Neural cell (in vitro differentiated cells): ENCODE data around the gene RSKR.

ENCODE experiments used
- CTCF ChIP-seq: fragments of 450-650 bp; IDR thresholded peaks from 2 replicates; pipeline ENCODE4 v1.5.1; 2014; ENCODE audit warnings: antibody characterized with exemption, mild to moderate bottlenecking, moderate library complexity; ENCODE audit not compliant: poor library complexity, severe bottlenecking
- EP300 ChIP-seq: fragments of 450-650 bp; conservative IDR thresholded peaks from 2 replicates; pipeline ENCODE4 v1.6.1; 2014; ENCODE audit warnings: antibody characterized with exemption, mild to moderate bottlenecking, moderate library complexity; ENCODE audit not compliant: poor library complexity, severe bottlenecking
- EZH2 ChIP-seq: fragments of 200-600, 300-800 bp; shearing (Covaris generic), sonication (generic); IDR thresholded peaks from 2 replicates; pipeline ENCODE4 v1.6.1; 2014; ENCODE audit warnings: antibody characterized with exemption, low read length, borderline replicate concordance, mild to moderate bottlenecking; ENCODE audit not compliant: insufficient read depth, poor library complexity, severe bottlenecking
- MXI1 ChIP-seq: fragments of 450-650 bp; conservative IDR thresholded peaks from 2 replicates; pipeline ENCODE4 v1.6.1; 2014; ENCODE audit warnings: antibody characterized with exemption, mild to moderate bottlenecking; ENCODE audit not compliant: poor library complexity, severe bottlenecking
- POLR2AphosphoS5 ChIP-seq: IDR thresholded peaks from 2 replicates; pipeline ENCODE4 v1.6.1; 2012
- RAD21 ChIP-seq: fragments of 450-650 bp; conservative IDR thresholded peaks from 2 replicates; pipeline ENCODE4 v1.6.1; 2014; ENCODE audit warnings: antibody characterized with exemption, mild to moderate bottlenecking, moderate library complexity
- REST ChIP-seq: IDR thresholded peaks from 2 replicates; pipeline ENCODE4 v1.6.1; 2012; ENCODE audit warnings: borderline replicate concordance
- SMC3 ChIP-seq: fragments of 450-650 bp; conservative IDR thresholded peaks from 2 replicates; pipeline ENCODE4 v1.6.1; 2014; ENCODE audit warnings: antibody characterized with exemption, mild to moderate bottlenecking, moderate library complexity; ENCODE audit not compliant: poor library complexity
- TAF1 ChIP-seq: IDR thresholded peaks from 2 replicates; pipeline ENCODE4 v1.6.1; 2012; ENCODE audit warnings: low read depth

- TF ChIP-seq POLR2AphosphoS5 (no peak), SMC3 (no peak), EP300 (no peak), EZH2 (no peak), REST (no peak), RAD21 (no peak), TAF1 (no peak), CTCF (no peak), MXI1 (no peak)
These were observed 33.0 kb downstream of the RSKR start for GRCh38 chr17:28580959-28581358.
